Measurements from ENCODE around the gene GABRG3.

DNA sequence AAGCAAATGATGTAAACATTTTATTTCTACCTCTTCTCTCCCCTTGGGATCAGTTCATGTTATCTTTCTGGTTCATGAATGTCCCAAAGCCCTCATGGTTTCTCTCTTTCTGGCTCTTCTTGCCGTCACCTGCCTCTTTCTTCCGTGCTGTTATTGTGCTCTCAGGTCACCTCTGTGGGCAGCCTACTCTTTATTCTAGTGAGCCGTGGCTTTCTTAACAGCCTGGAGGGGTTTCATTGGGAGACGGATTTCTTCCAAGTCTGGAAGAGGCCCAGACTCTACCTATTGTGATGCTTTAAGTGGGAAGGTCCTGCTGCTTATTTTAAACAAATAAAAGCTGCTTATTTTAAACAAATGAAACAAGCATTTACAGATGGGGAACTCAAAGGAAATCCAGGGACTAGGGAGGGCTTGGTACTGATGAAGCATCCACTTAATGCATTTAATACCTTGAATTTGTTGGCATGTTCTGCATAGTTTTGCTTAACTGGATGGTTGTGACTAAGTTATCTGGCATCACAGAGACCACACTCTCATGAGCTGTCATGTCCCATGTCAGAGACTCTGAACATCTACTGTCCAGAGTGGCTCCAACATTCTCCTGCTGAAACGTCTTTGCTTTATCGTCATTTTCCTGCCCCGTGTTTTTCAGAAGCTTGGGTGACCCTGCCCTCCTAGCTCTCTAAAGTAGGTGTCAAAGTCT, 443.3 kb downstream of the GABRG3 start:
- TF ChIP-seq EZH2 (IDR thresholded peaks at IDR 0.05; ENCODE audit: borderline replicate concordance) (no peak), EZH2phosphoT487 (IDR thresholded peaks at IDR 0.05; ENCODE audit: low read depth, severe bottlenecking, unreplicated experiment) (no peak)
